ENCODE measurements around the gene SIPA1L2. TPM values are rescaled to one million over a fixed set of nuclear protein-coding genes. Genes with fewer than 3 reads are reported as not detected.

Gene SIPA1L2, protein sequence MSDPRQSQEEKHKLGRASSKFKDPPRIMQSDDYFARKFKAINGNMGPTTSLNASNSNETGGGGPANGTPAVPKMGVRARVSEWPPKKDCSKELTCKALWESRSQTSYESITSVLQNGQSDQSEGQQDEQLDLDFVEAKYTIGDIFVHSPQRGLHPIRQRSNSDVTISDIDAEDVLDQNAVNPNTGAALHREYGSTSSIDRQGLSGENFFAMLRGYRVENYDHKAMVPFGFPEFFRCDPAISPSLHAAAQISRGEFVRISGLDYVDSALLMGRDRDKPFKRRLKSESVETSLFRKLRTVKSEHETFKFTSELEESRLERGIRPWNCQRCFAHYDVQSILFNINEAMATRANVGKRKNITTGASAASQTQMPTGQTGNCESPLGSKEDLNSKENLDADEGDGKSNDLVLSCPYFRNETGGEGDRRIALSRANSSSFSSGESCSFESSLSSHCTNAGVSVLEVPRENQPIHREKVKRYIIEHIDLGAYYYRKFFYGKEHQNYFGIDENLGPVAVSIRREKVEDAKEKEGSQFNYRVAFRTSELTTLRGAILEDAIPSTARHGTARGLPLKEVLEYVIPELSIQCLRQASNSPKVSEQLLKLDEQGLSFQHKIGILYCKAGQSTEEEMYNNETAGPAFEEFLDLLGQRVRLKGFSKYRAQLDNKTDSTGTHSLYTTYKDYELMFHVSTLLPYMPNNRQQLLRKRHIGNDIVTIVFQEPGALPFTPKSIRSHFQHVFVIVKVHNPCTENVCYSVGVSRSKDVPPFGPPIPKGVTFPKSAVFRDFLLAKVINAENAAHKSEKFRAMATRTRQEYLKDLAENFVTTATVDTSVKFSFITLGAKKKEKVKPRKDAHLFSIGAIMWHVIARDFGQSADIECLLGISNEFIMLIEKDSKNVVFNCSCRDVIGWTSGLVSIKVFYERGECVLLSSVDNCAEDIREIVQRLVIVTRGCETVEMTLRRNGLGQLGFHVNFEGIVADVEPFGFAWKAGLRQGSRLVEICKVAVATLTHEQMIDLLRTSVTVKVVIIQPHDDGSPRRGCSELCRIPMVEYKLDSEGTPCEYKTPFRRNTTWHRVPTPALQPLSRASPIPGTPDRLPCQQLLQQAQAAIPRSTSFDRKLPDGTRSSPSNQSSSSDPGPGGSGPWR (N-terminal part only)
- 21.1 TPM for polyA plus RNA-seq (2013, experiment 1 of 2)
- polyA plus RNA-seq (2013, experiment 2 of 2), result 23.6 TPM

DNA sequence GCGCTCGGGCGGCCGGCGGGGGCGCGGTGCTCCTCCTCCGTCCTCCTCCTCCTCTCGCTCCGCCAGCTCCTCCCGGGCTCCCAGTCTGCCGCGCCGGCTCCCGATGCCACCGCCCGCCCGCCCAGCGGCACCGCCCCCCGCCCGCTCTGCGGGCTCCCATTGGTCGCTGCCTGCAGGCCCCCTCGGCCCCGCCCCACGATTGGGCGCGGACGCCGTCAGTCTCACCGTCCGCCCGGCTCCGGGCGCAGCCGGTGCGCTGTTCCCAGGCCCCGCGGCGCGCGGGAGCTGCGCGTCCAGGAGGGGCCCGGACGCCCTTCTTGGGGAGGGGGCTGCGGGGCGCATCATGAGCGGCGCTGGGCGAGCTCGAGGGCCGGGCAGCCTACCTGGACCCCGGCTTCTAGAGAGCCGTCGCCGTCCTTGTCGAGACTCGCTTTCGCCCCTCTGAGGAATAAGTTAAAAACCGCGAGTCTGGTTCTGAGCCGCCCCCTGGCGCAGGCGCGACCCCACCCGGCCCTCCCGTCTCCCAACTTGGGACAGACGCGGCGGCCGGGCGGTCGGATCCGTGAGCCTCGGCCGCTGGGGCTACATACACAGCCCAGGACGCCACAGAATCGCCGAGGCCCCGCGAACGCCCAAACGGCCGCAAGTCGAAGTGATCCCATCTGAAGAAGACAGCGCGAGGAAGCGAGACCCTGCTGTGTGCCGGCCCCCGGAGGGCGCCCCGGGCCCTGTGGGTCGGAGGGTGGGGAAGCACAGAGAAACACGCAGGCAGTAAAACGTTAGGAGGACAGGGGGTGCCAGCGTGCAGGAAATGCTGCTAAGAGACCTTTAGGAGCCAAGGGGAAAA, at the start of gene SIPA1L2:
TSS of gene SIPA1L2 (minus strand) at position 87 of the 847 bp plus-strand sequence. CDS start 114,794 bp downstream, outside the sequence.
- under 1% methylated on average over 98 of the region's 98 CpGs for WGBS
- peaks cover 37% of the 10 kb centered on the region for H3K27me3 ChIP-seq (ENCODE audit: insufficient read depth, low read length)
- no peak within 1 kb of the TSS for H3K27ac ChIP-seq (ENCODE audit: low read depth, low read length)
- H3K4me1 ChIP-seq (ENCODE audit: insufficient read depth, low read length), result peaks cover 28% of the 10 kb centered on the region
- no peaks in the 10 kb centered on the region for H3K9me3 ChIP-seq (ENCODE audit: insufficient read depth, low read depth, low read length)
- peak within 1 kb of the TSS; percentile 78 for H3K4me3 ChIP-seq (ENCODE audit: low read length)
- no peaks in the 10 kb centered on the region for H3K36me3 ChIP-seq (ENCODE audit: insufficient read depth, low read length)
- peak within 1 kb of the TSS; percentile 61 for H3K9ac ChIP-seq (ENCODE audit: low read depth, low read length)

DNA sequence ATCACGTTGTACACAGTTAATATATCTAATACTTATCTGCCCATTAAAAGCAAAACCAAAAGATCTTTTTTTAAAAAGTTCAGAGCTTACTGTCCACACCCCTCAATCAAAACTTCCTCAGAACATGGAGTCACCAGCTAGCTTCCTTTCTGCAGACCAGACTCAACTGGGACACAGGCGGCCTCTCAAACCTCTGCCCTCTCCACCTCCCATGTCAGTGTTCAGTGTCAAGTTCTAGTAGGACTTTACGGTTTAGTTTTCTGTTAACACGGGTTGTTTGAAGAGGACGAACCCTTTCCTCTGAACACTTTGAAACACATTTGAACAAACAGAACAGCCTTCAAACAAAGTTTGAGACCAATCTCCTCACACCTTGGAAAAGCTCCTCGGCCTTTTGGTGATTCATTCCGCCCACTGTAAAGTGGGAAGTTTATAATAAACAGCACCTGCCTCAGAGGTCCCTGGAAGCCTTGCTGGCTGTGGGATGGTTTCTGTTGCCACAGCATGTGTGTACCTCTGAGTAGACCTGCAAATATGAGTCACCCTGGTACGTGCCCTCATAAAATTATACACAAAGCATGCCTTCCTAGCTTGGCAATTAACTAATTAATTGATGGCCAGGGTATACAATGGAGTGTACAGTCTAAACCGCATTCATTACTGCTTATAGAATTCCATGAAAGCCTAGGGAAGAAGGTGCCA, 48.4 kb upstream of the SIPA1L2 start:
- Histone ChIP-seq H3K4me3 (ENCODE audit: low read length) (no peak overlapping the region), H3K9ac (ENCODE audit: low read depth, low read length) (no peak overlapping the region), H3K4me1 (ENCODE audit: insufficient read depth, low read length) (no peaks in the 10 kb centered on the region), H3K27me3 (ENCODE audit: insufficient read depth, low read length) (no peaks in the 10 kb centered on the region), H3K27ac (ENCODE audit: low read depth, low read length) (no peak overlapping the region), H3K9me3 (ENCODE audit: insufficient read depth, low read depth, low read length) (no peaks in the 10 kb centered on the region), H3K36me3 (ENCODE audit: insufficient read depth, low read length) (no peaks in the 10 kb centered on the region)
- WGBS, result 94% methylated on average over 9 of the region's 9 CpGs

DNA sequence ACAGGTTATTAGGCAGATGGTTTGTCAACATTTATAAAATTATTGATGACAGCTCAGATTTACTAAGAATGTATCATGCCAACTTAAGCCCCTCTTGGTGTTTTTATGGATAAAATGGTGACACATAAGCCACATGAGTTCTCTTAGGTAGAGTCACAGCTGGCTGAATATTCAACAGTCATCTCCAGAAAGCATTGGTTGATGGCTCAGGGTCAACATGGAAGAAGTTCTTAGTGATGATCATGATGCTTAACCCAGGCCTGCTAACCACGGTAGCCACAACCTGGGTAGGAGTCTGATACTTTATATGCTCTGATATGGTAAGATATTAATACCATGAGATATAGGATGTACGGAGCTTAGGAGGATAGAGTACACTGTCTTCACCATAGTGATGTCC, 46.4 kb upstream of the SIPA1L2 start:
- Histone ChIP-seq H3K4me1 (ENCODE audit: insufficient read depth, low read length) (no peaks in the 10 kb centered on the region), H3K27ac (ENCODE audit: low read depth, low read length) (no peak overlapping the region), H3K27me3 (ENCODE audit: insufficient read depth, low read length) (no peaks in the 10 kb centered on the region), H3K4me3 (ENCODE audit: low read length) (no peak overlapping the region), H3K9ac (ENCODE audit: low read depth, low read length) (no peak overlapping the region), H3K36me3 (ENCODE audit: insufficient read depth, low read length) (no peaks in the 10 kb centered on the region), H3K9me3 (ENCODE audit: insufficient read depth, low read depth, low read length) (no peaks in the 10 kb centered on the region)
- 92% methylated on average over 2 of the region's 2 CpGs for WGBS

DNA sequence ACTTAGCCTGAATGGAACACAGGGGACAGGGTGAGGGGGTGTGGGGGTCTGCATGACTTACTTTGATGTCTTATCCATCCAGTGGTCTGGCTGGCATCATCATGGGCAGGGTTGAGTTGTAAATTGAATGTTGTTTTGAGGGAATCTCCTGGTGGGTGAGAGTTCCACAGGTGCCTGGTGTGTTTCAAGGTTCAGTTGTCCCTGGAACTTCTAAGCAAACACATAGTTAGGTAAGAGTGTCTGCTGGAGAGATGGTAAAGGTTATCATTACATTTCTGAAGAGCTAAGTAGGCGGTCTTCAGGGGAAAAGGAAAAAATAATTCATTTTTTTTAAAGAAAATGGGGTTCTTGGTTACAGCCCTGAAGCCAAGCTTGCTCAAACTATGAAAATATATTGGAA, 46.0 kb upstream of the SIPA1L2 start:
- no peak overlapping the region for H3K9ac ChIP-seq (ENCODE audit: low read depth, low read length)
- WGBS, result 86% methylated on average over 1 of the region's 1 CpG
- H3K4me1 ChIP-seq (ENCODE audit: insufficient read depth, low read length), result no peaks in the 10 kb centered on the region
- H3K4me3 ChIP-seq (ENCODE audit: low read length), result no peak overlapping the region
- no peaks in the 10 kb centered on the region for H3K36me3 ChIP-seq (ENCODE audit: insufficient read depth, low read length)
- no peaks in the 10 kb centered on the region for H3K27me3 ChIP-seq (ENCODE audit: insufficient read depth, low read length)
- H3K27ac ChIP-seq (ENCODE audit: low read depth, low read length), result no peak overlapping the region
- no peaks in the 10 kb centered on the region for H3K9me3 ChIP-seq (ENCODE audit: insufficient read depth, low read depth, low read length)

DNA sequence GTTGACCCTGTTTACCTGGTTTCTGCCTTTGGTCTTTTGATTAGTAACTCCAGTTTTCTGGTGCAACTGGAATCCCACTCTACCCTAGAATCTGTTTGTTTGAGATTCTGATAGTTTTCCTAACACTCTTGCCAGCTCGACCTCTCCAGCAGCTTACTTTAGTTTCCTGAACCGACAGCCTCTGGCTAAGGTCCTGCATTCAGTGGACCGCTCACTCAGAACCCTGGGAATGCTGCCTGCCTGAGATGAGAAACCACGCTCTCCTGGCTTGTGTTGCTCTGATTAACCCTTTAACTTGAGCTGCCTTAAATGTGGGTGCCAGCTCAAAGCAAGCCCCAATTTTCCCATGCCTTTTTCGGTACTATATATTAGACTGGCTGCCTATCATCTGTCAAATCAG, 45.3 kb upstream of the SIPA1L2 start:
- 86% methylated on average over 5 of the region's 5 CpGs for WGBS
- no peak overlapping the region for H3K9ac ChIP-seq (ENCODE audit: low read depth, low read length)
- H3K36me3 ChIP-seq (ENCODE audit: insufficient read depth, low read length), result no peaks in the 10 kb centered on the region
- H3K27ac ChIP-seq (ENCODE audit: low read depth, low read length), result no peak overlapping the region
- no peaks in the 10 kb centered on the region for H3K27me3 ChIP-seq (ENCODE audit: insufficient read depth, low read length)
- no peaks in the 10 kb centered on the region for H3K4me1 ChIP-seq (ENCODE audit: insufficient read depth, low read length)
- no peak overlapping the region for H3K4me3 ChIP-seq (ENCODE audit: low read length)
- H3K9me3 ChIP-seq (ENCODE audit: insufficient read depth, low read depth, low read length), result no peaks in the 10 kb centered on the region

DNA sequence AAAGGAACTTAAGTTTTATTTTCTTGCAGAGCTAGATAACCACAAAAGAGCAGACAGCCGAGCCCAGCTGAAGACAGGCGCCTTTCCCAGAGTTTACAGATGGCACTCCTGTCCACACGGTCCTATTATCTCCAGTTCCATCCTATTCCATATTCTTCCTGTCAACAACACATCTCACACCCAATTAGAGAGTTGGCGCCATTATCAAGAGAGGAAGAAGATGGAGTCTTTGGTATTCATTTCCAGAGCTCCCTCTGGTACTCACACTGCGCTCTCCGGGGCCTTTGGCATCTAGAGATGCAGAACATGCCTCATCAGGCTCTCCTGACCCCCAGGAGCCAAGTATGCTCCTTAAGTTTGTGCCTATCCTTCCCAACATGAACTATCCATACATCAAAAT, 43.3 kb upstream of the SIPA1L2 start:
- H3K4me1 ChIP-seq (ENCODE audit: insufficient read depth, low read length), result no peaks in the 10 kb centered on the region
- no peaks in the 10 kb centered on the region for H3K36me3 ChIP-seq (ENCODE audit: insufficient read depth, low read length)
- H3K9ac ChIP-seq (ENCODE audit: low read depth, low read length), result no peak overlapping the region
- 92% methylated on average over 6 of the region's 6 CpGs for WGBS
- H3K27me3 ChIP-seq (ENCODE audit: insufficient read depth, low read length), result no peaks in the 10 kb centered on the region
- H3K27ac ChIP-seq (ENCODE audit: low read depth, low read length), result no peak overlapping the region
- H3K9me3 ChIP-seq (ENCODE audit: insufficient read depth, low read depth, low read length), result no peaks in the 10 kb centered on the region
- no peak overlapping the region for H3K4me3 ChIP-seq (ENCODE audit: low read length)

DNA sequence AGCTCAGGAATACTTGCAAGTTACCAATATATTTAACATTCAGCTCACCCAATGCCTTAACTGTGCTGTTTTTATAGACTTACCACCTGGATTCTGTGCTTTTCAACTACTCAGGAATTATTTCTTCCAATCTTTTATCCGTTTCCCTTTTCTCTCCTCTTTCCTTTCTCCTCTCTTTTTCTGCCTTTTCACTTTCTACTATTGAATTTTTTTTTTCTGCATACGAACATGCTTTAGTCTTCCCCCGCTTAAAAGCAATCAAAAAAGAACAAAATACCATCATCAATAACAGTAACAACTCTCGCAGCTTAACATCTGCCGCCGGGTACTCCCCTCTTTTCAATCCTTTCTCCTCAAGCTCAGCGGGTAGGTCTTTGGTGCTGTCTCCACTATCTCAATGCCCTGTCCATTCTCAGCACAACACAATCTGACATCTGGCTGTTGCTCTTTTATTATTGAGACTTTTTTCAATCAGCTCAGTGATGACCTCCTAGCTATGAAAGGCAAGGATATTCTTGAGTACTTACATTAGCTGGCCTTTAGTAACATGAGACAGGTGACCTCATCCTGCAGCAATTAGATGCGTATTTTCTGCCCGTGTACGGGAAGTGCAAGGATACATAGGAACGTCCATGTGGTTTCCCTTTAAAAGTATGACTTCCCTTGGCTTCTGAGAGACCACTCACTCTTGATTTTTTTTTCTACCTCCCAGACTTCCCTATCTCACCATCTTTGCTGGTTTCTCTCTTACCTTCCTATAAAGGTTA, 40.2 kb upstream of the SIPA1L2 start:
- Histone ChIP-seq H3K9me3 (ENCODE audit: insufficient read depth, low read depth, low read length) (no peaks in the 10 kb centered on the region), H3K36me3 (ENCODE audit: insufficient read depth, low read length) (no peaks in the 10 kb centered on the region), H3K4me1 (ENCODE audit: insufficient read depth, low read length) (no peaks in the 10 kb centered on the region), H3K27me3 (ENCODE audit: insufficient read depth, low read length) (no peaks in the 10 kb centered on the region), H3K4me3 (ENCODE audit: low read length) (no peak overlapping the region), H3K27ac (ENCODE audit: low read depth, low read length) (no peak overlapping the region), H3K9ac (ENCODE audit: low read depth, low read length) (no peak overlapping the region)
- 87% methylated on average over 11 of the region's 11 CpGs for WGBS

DNA sequence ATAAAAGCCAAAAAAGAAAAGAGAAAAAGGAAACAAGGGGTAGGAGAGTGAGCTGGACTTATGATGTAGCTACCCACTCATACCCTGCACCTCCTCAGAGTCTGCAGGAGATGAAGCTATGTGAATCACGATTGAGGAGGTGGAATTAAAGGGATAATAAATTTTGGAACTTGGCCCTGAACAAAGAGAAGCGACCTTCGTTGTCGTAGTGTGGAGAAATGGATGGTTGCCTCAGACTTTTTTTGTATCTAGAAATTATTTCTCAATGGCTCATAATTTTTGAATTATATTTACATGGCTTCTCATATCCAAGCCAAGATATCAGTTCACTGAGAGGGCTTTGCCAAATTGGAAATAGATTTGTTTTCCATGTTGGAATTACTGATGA, 37.8 kb upstream of the SIPA1L2 start:
- H3K9ac ChIP-seq (ENCODE audit: low read depth, low read length), result no peak overlapping the region
- H3K9me3 ChIP-seq (ENCODE audit: insufficient read depth, low read depth, low read length), result no peaks in the 10 kb centered on the region
- no peaks in the 10 kb centered on the region for H3K36me3 ChIP-seq (ENCODE audit: insufficient read depth, low read length)
- no peaks in the 10 kb centered on the region for H3K4me1 ChIP-seq (ENCODE audit: insufficient read depth, low read length)
- H3K27ac ChIP-seq (ENCODE audit: low read depth, low read length), result no peak overlapping the region
- no peak overlapping the region for H3K4me3 ChIP-seq (ENCODE audit: low read length)
- H3K27me3 ChIP-seq (ENCODE audit: insufficient read depth, low read length), result no peaks in the 10 kb centered on the region
- 90% methylated on average over 4 of the region's 4 CpGs for WGBS

DNA sequence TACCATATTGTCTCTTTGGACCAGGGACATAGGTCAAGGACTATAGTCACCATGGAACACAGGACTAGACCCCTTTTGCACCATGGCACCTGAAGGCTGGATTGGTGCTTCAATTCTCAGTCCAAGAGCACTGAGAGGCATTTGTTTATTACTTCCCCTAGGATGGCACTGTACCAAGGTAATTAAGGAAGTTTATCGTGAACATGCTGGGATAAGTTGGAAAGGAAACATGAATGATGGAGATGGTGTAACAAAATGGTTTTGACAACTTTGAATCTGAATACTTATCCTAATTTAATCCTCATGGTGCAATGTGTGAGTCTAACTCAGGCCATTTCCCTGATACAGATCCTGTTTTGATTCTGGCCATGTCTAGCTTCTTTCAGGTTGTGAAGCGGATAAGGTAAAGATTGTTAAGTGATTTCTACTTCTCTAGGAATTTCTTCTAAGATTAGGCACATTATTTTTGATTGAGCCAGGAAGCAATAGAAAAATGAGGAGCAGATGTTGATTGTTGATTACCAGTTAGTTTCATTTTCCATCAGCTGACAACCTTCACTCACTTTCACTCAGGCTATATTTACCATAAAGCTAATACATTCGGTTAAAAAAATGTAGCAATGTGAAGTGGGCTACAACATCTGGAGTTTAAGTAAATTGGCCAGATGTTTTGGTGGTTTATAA, 37.3 kb upstream of the SIPA1L2 start:
- 96% methylated on average over 3 of the region's 3 CpGs for WGBS
- Histone ChIP-seq H3K27me3 (ENCODE audit: insufficient read depth, low read length) (no peaks in the 10 kb centered on the region), H3K4me1 (ENCODE audit: insufficient read depth, low read length) (no peaks in the 10 kb centered on the region), H3K9ac (ENCODE audit: low read depth, low read length) (no peak overlapping the region), H3K4me3 (ENCODE audit: low read length) (no peak overlapping the region), H3K27ac (ENCODE audit: low read depth, low read length) (no peak overlapping the region), H3K9me3 (ENCODE audit: insufficient read depth, low read depth, low read length) (no peaks in the 10 kb centered on the region), H3K36me3 (ENCODE audit: insufficient read depth, low read length) (no peaks in the 10 kb centered on the region)

Data from HUES64 (cell line).